AG10803 (cell line): Measurements from ENCODE around the gene PPP3CB.
A peak's percentile ranks its signal among the peaks of the same experiment; 100 is the strongest.

Experiments
- DNase-seq: peaks from one replicate; pipeline ENCODE4 v3.0.0; 2010; ENCODE audit warnings: low read depth
- H3K4me3 ChIP-seq: 2 replicates; pipeline ENCODE4 v1.5.1; 2011; ENCODE audit warnings: mild to moderate bottlenecking, low read length, control low read depth
- CTCF ChIP-seq: conservative IDR thresholded peaks from 2 replicates; pipeline ENCODE4 v1.5.1; 2011; ENCODE audit warnings: mild to moderate bottlenecking, low read length, control low read depth, inconsistent platforms

Gene PPP3CB

DNA sequence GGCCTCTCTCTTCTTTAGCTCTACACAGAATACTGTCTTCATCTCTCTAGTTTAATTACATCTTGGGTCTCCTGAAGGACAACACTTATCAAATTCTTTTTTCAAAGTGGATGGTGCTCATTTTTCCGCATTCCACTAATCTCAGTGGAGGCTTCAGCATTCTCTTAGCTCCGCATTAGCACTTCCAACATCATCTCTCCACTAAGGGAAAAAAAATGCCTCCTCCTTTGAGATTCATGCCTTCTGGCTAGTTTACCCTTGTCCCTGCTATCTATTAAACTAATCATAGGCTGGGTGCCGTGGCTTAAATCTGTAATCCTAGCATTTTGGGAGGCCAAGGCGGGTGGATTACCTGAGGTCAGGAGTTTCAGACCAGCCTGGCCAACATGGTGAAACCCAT lies 9.2 kb downstream of the PPP3CB start:
- DNase-seq, result no peak
- no peak overlapping the region for H3K4me3 ChIP-seq
- TF ChIP-seq CTCF, result no peak

- no peak for DNase-seq
- no peak for TF ChIP-seq CTCF
Observed at GRCh38 chr10:73485320-73485719, 10.5 kb downstream of the PPP3CB start.

DNA sequence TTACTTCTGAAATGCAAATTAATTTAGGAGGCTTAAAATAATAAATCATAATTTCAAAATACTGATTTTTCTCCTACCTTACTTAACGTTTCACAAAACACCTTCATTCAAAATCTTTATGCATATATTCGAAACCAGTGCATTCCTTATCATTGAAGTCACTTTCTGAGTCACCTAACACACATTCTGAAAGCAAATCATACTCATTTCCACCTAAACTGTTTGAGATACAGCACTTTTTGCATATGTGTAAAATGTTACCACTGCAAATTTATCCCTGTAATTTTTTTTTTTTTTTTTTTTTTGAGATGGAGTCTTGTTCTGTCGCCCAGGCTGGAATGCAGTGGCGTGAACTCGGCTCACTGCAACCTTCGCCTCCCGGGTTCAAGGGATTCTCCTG lies 15.7 kb downstream of the PPP3CB start:
- peak; percentile 49 for DNase-seq
- H3K4me3 ChIP-seq, result no peak overlapping the region
- no peak for TF ChIP-seq CTCF

More at GRCh38 chr10:73485320-73485719, 10.5 kb downstream of the PPP3CB start:
- H3K4me3 ChIP-seq, result no peak overlapping the region

DNA sequence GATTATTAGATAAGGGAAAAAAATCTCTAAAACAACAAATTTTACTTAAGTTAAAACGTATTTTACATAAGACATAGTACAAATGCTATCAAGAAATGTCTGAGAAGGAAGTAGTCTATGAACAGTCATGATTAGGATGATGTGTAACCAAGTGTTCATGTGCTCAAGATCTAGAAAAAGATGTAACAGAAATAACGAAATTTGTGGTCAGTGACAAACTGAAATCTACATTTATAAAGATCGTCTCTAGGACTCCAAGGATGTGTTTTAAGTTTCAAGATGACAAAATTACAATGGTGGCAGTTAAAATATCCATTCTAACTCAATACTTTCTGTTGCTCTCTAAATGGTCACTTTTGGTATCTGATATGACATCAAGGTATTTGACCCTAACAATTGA lies 17.2 kb downstream of the PPP3CB start:
- no peak for DNase-seq
- H3K4me3 ChIP-seq, result no peak overlapping the region
- TF ChIP-seq CTCF, result no peak

GRCh38 chr10:73471226-73471625 lies 24.6 kb downstream of the PPP3CB start:
- no peak overlapping the region for H3K4me3 ChIP-seq
- DNase-seq, result no peak
- no peak for TF ChIP-seq CTCF

DNA sequence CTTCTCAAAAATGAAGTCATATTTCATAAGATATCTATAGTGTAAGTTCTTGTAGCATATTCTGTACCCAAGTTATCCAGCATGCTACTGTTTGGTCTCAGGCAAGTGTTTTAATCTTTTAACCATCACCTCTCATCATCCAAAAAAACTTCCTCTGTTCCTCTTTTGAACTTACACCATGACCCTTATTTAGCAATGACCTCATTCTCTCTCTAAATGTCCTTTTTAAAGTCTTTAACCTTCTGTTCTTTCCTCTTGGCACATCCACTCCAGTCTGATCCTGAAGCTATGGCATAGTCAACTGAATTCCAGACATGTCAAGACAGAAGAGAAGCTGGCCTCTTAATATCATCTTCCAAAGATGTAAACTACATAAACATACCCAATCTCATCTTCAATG lies 26.2 kb downstream of the PPP3CB start:
- DNase-seq, result no peak
- no peak overlapping the region for H3K4me3 ChIP-seq

DNA sequence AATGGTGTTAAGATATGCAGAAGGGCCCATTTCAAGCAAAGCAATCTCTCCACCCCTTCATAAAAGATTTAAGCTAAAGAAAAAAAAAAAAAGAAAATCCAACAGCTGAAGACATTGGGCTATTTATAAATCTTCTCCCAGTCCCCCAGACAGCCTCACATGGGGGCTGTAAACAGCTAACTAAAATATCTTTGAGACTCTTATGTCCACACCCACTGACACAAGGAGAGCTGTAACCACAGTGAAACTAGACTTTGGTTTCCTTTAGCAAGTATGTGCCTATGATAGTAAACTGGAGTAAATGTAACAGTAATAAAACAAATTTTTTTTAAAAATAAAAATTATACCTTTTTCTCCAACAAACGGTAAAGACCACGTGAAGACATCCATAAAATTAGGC lies 28.6 kb downstream of the PPP3CB start:
- no peak for DNase-seq
- H3K4me3 ChIP-seq, result no peak overlapping the region
- no peak for TF ChIP-seq CTCF

More for the DNA sequence above, 26.2 kb downstream of the PPP3CB start:
- TF ChIP-seq CTCF, result no peak
